Osteoblast (primary cell): ENCODE results near the gene LRMDA. TPM values are rescaled to one million over a fixed set of nuclear protein-coding genes. Genes with fewer than 3 reads are reported as not detected.
A peak's percentile ranks its signal among the peaks of the same experiment; 100 is the strongest.

Experiments
- DNase-seq: peaks from one replicate; pipeline ENCODE4 v3.0.0; 2011; ENCODE audit warnings: low spot score, mixed read lengths; ENCODE audit not compliant: insufficient read length; ENCODE audit errors: missing footprints
- H2AFZ ChIP-seq: 2 replicates; pipeline ENCODE4 v1.6.0; 2011; ENCODE audit warnings: mild to moderate bottlenecking, low read length
- H3K27ac ChIP-seq: 2 replicates; pipeline ENCODE4 v1.5.1; 2011; ENCODE audit warnings: mild to moderate bottlenecking, low read depth, low read length, moderate library complexity
- H3K27me3 ChIP-seq: 2 replicates; pipeline ENCODE4 v1.6.0; 2012; ENCODE audit warnings: mild to moderate bottlenecking, control low read depth, inconsistent platforms, low read length, moderate library complexity; ENCODE audit not compliant: insufficient read depth
- H3K36me3 ChIP-seq: 2 replicates; pipeline ENCODE4 v1.5.1; 2011; ENCODE audit warnings: mild to moderate bottlenecking, low read length, control low read depth, moderate library complexity; ENCODE audit not compliant: insufficient read depth
- H3K4me1 ChIP-seq: 2 replicates; pipeline ENCODE4 v1.5.1; 2011; ENCODE audit warnings: mild to moderate bottlenecking, low read length, control low read depth, moderate library complexity; ENCODE audit not compliant: insufficient read depth
- H3K4me2 ChIP-seq: 2 replicates; pipeline ENCODE4 v1.6.0; 2011; ENCODE audit warnings: mild to moderate bottlenecking, low read length; ENCODE audit not compliant: insufficient read depth
- H3K4me3 ChIP-seq: fragments of 200-600 bp; sonication (generic); 3 replicates; pipeline ENCODE4 v1.5.1; 2012; ENCODE audit warnings: mild to moderate bottlenecking, low read length, inconsistent platforms; ENCODE audit not compliant: insufficient read depth
- H3K79me2 ChIP-seq: 2 replicates; pipeline ENCODE4 v1.6.0; 2012; ENCODE audit warnings: mild to moderate bottlenecking, low read length, control low read depth, inconsistent platforms; ENCODE audit not compliant: insufficient read depth
- H3K9me3 ChIP-seq: 2 replicates; pipeline ENCODE4 v1.5.1; 2011; ENCODE audit warnings: low read depth, low read length, control low read depth
- H4K20me1 ChIP-seq: 2 replicates; pipeline ENCODE4 v1.6.0; 2012; ENCODE audit warnings: mild to moderate bottlenecking, low read length, control low read depth; ENCODE audit not compliant: insufficient read depth
- total RNA-seq: library from RNA; depleted of rRNA; stranded (reverse); fragments of >200 nt; gene quantifications from 2 replicates; pipeline ENCODE4 v1.2.3, GENCODE V29; 2012
- TF ChIP-seq, protein P1 (sequence below): IDR thresholded peaks from 2 replicates; pipeline ENCODE4 v1.5.1; 2011; ENCODE audit warnings: mild to moderate bottlenecking, low read depth, low read length, moderate library complexity; ENCODE audit errors: extremely low read depth

LRMDA gene
- total RNA-seq, 1 donor: 18.5 TPM

DNA sequence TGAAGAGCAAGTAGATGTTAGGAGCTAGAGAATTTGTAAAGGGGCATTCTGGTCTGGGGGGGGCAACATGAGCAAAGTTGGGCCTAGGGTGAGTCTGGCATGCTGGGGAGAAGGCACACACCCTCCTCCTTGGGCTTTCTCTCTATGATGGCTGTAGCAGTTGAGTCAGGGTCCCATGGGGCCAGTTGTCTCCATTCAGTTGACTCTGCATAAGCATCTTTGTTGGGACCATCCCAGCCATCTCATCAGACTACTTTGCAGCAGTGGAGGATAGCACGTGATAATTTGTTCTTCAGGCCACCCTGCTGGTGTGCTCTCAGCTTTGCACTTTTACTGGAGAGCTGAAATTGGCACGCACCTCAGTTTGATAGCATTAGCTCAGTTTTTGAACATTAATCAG lies 55.2 kb downstream of the LRMDA start:
- no peak for DNase-seq
- TF ChIP-seq, protein P1, sequence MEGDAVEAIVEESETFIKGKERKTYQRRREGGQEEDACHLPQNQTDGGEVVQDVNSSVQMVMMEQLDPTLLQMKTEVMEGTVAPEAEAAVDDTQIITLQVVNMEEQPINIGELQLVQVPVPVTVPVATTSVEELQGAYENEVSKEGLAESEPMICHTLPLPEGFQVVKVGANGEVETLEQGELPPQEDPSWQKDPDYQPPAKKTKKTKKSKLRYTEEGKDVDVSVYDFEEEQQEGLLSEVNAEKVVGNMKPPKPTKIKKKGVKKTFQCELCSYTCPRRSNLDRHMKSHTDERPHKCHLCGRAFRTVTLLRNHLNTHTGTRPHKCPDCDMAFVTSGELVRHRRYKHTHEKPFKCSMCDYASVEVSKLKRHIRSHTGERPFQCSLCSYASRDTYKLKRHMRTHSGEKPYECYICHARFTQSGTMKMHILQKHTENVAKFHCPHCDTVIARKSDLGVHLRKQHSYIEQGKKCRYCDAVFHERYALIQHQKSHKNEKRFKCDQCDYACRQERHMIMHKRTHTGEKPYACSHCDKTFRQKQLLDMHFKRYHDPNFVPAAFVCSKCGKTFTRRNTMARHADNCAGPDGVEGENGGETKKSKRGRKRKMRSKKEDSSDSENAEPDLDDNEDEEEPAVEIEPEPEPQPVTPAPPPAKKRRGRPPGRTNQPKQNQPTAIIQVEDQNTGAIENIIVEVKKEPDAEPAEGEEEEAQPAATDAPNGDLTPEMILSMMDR: no peak
- Histone ChIP-seq H3K4me1 (peaks cover 7% of the 10 kb centered on the region), H3K4me3 (no peak overlapping the region), H3K27ac (no peak overlapping the region), H2AFZ (no peak overlapping the region), H3K4me2 (no peak overlapping the region), H3K36me3 (no peaks in the 10 kb centered on the region), H3K27me3 (no peaks in the 10 kb centered on the region), H3K9me3 (no peaks in the 10 kb centered on the region), H4K20me1 (no peaks in the 10 kb centered on the region), H3K79me2 (no peaks in the 10 kb centered on the region)

DNA sequence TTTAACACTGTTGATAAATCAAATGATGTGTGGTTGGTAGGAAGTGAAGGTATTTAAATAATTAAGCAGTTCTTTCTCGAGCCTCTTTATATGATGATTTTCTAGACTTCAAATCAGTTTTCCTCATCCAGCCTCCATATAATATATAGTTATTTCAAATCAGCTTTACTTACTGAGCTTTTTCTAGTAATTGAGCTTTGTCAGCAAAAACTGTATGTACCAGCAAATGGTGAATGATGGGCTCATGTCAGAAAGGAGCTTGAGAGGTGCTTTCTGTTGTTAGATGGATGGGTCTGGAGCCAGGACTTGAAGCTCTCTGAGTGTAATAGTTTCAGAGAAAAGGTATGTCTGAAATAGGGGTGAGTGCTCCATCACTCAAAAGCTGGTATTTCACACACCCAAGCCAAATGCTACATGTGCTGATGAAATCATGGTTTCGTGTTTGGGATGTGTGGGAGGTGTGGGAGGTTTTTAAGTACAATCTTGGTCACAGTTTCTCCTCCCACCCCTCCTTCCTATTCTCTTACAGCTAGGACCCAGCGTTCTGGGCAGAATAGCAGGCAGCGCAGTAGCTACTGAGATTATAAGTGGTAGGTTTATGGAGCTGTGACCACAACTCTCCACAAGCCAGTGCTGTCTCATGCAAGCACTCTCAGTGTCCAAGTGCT lies 55.8 kb downstream of the LRMDA start:
- no peak overlapping the region for H3K4me3 ChIP-seq
- TF ChIP-seq, protein P1: peak; percentile 27
- no peak for DNase-seq

DNA sequence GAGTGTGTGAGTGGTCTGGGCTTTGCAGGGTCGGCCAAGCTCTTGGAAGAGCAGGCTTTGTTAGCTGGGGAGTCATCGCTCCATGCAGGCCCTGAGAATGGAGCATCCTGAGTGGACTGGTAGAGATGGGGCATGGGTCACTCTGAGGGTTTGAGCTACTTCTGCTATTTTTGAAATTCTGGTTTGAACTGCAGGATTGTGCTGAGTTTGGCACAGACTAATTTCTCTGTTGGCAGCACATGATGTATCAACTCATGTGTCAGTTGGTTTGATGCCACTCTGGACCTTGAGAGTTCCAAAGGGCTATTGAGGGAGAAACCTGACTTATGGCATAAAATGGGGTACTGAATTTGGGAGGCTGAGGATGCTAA lies 56.3 kb downstream of the LRMDA start:
- H3K27ac ChIP-seq: no peak overlapping the region
- H3K36me3 ChIP-seq: no peaks in the 10 kb centered on the region
- no peaks in the 10 kb centered on the region for H3K27me3 ChIP-seq
- peaks cover 7% of the 10 kb centered on the region for H3K4me1 ChIP-seq
- H2AFZ ChIP-seq: no peak overlapping the region
- no peaks in the 10 kb centered on the region for H3K79me2 ChIP-seq
- no peak for DNase-seq
- no peaks in the 10 kb centered on the region for H4K20me1 ChIP-seq
- no peak overlapping the region for H3K4me3 ChIP-seq
- no peak overlapping the region for H3K4me2 ChIP-seq
- H3K9me3 ChIP-seq: no peaks in the 10 kb centered on the region
- TF ChIP-seq, protein P1: no peak

More for the DNA sequence above, 55.8 kb downstream of the LRMDA start:
- peak overlapping the region; percentile 27 for H2AFZ ChIP-seq
- peak overlapping the region; percentile 12 for H3K4me2 ChIP-seq
- H4K20me1 ChIP-seq: no peaks in the 10 kb centered on the region
- no peaks in the 10 kb centered on the region for H3K36me3 ChIP-seq
- H3K27me3 ChIP-seq: no peaks in the 10 kb centered on the region
- H3K4me1 ChIP-seq: peaks cover 7% of the 10 kb centered on the region
- no peaks in the 10 kb centered on the region for H3K79me2 ChIP-seq
- H3K9me3 ChIP-seq: no peaks in the 10 kb centered on the region
- no peak overlapping the region for H3K27ac ChIP-seq

DNA sequence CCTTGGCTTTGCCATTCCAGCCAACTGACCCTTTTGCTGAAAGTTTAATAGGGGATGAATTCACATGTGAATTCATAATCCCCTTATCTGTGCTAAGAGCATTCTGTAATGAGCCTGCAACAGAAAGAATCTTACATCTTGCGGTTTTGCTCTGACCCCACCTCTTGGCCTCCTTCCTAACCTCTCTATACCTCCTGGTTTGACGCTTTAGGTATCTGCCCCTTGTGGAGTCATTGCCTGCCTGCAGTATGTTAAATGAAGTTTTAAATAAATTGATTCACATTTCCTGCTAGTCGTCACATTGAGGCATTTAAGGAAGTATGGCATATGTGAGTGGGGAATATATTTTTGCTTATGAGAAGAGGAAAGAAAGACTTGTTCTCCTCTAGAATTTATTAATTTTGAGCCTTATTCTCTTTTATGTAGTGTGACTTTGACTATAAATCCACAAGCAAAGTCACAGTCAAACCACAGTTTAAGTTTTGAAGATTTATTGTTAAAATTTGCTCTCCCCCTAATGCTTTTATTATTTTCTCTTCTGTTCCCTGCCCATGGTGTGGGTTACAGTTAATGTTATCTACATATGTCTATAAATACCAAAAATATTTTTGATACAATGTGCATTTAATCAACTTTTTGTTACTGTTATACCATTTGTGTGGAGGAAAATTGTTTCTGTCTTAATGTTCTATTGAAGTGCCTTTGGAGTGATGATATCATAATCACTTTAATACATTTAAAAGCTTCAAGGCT lies 60.9 kb downstream of the LRMDA start:
- Histone ChIP-seq H3K4me3 (no peak overlapping the region), H3K27me3 (no peaks in the 10 kb centered on the region), H3K27ac (no peak overlapping the region), H2AFZ (no peak overlapping the region), H3K4me2 (no peak overlapping the region), H3K36me3 (no peaks in the 10 kb centered on the region), H3K4me1 (peaks cover 1% of the 10 kb centered on the region), H3K79me2 (no peaks in the 10 kb centered on the region), H4K20me1 (no peaks in the 10 kb centered on the region), H3K9me3 (no peaks in the 10 kb centered on the region)
- TF ChIP-seq, protein P1: no peak
- no peak for DNase-seq
